GM19438 (cell line): ENCODE data around the gene TRIM49C.
"Not testable (repeated sequence)": the region's sequence is repeated elsewhere in the genome, so short reads cannot be mapped to it uniquely, and the experiment has no call there.

Experiments
- ATAC-seq: cut with Tn5 transposase; IDR thresholded peaks from one replicate; pipeline ENCODE4 v1.9.1; 2021; ENCODE audit warnings: low read depth; ENCODE audit not compliant: unreplicated experiment

The TRIM49C gene, protein sequence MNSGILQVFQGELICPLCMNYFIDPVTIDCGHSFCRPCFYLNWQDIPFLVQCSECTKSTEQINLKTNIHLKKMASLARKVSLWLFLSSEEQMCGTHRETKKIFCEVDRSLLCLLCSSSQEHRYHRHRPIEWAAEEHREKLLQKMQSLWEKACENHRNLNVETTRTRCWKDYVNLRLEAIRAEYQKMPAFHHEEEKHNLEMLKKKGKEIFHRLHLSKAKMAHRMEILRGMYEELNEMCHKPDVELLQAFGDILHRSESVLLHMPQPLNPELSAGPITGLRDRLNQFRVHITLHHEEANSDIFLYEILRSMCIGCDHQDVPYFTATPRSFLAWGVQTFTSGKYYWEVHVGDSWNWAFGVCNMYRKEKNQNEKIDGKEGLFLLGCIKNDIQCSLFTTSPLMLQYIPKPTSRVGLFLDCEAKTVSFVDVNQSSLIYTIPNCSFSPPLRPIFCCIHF

GRCh38 chr11:90030806-90031205 lies at the start of gene TRIM49C:
TRIM49C (plus strand) TSS chr11:90031106; CDS start chr11:90035212, 4,106 bp downstream.
- ATAC-seq: not testable (repeated sequence)

DNA sequence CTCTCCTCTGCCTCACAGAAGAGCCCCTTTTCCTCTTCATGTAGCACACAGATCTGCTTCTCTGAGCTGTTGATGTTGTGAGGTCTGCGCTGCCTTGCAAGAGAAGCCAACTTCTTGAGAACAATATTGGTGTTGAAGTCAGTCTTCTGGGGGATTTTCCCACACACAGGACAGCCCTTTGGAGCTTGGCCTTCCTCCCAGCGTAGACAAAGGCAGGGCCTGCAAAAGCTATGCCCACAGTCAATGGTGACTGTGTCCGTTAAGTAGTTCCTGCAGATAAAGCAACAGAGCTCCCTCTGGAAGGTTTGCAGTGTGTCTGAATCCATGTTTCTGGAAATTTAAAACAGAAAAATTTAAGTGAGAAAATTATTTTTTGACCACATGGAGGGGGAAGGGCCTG lies 6.7 kb upstream of the TRIM49C start:
- ATAC-seq: not testable (repeated sequence)

DNA sequence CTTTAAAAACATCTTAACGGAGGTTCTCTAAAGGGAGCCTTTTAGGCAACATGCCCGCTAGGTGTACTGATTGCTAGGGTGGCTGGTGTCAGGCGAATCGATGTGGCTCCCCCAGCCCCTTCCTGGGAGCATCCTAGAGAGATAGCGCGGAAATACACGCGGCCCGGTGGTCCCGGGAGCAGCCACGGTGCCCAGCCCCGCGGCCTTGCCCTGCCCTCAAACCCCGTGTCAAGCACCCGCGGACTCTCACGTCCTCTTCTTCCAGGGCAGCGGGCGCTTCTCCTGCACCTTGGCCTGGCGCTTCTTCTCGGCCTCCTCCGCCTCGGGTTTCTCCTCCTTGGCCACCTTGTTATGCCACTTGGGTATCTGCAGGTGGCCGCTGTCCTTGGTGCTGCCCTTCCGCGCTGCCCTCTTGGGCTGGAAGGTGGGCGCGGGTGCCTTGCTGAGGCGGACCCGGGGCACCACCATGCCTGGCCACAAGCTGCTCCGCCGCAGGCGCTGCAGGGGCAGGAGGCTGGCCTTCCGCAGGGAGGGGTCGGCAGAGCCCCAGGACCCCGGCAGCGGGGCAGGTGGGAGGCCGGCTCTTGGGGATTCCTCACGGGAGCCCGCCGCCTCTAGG lies 20.8 kb downstream of the TRIM49C start:
- ATAC-seq: not testable (repeated sequence)

DNA sequence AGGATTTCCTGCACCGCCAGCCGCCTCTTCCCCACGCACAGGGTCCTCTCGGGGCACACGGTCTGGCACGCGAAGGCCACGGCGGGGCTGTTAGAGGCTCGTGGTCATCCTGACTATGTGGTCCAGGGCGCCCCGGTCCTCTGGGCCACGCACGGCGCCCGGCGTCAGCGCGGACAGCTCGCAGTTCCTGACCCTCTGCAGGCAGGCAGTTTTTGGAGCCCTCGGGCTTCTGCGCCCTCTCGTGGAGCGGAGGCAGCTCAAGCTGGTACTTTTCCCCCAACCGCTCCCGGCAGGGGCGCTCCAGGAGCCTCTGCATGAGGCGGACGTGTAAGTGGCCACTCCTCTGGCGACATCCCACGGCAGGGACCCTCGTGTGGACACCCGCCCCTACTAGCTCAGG lies 21.4 kb downstream of the TRIM49C start:
- not testable (repeated sequence) for ATAC-seq

GRCh38 chr11:90053545-90053944 lies 22.6 kb downstream of the TRIM49C start:
- not testable (repeated sequence) for ATAC-seq

DNA sequence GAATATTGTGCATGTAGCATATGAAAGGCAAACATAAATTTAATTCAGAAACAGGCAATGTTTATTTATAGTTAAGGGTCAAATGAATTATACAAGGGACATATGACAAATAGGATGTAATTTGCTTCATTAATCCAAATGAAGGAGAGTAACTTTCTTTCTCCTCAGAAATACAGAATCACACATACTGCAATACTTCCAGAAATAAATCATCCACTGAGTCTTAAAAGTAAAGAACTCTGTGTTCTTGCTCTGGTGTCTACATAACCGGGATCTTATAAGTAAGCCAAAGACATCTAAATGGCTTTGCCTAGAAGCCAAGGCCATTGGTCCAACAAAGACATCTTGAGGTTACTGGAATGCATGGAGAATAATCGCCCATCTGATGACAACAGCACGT lies 54.7 kb downstream of the TRIM49C start, which contains the start of gene UBTFL1:
TSS of gene UBTFL1 (plus strand) at position 301 of the 400 bp plus-strand sequence. CDS start at position 301, 0 bp downstream.
- not testable (repeated sequence) for ATAC-seq

- ATAC-seq: not testable (repeated sequence)
Measured at GRCh38 chr11:90088731-90089130, 57.8 kb downstream of the TRIM49C start.
